Brain pericyte (primary cell): Measurements from ENCODE around the gene KRT4.
"Not testable (repeated sequence)": the region's sequence is repeated elsewhere in the genome, so short reads cannot be mapped to it uniquely, and the experiment has no call there.

Experiments used
- DNase-seq: peaks from one replicate; pipeline ENCODE4 v3.0.0-alpha.2; 2012; ENCODE audit warnings: low read depth, low spot score

Gene KRT4

DNA sequence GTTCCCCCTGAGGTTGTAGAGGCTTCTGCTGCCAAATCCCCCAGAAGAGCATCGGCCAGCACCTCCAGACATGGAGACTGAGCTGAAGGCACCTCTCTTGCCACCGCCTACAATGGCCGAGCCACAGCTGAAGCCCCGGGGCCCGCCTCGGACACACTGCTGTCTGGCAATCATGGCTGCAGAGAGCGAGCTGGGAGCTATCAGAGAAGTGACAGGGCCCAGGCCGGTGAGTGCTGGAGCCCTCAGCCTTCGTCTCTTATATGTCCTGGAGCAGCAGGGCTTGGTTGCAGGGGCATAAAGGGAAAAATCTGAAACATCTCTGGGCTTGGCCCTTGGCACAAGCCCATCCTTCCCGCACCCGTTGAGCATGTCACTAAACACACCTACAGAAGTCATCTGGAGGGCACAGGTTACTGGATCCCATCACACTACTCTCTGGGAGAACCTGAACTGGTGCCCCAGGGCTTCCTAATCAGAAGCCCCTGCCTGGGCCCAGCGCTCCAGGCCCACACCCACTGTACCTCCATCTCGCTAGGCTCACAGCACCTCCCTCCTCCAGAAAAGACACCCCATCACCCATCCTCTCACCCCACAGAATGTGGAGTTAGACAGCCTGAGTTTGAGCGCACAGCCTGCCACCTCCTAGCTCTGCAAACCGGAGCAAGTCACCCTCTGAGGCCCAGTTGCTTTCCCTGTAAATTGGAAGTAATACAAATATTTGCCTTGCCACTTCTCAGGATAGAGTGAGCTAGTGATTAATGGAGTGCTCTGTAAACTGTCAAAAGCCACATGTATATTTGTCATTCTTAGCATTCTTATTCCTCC lies at the start of gene KRT4:
TSS of gene KRT4 (minus strand) at position 232 of the 825 bp plus-strand sequence. CDS start at position 174, 58 bp downstream.
- no peak for DNase-seq

DNA sequence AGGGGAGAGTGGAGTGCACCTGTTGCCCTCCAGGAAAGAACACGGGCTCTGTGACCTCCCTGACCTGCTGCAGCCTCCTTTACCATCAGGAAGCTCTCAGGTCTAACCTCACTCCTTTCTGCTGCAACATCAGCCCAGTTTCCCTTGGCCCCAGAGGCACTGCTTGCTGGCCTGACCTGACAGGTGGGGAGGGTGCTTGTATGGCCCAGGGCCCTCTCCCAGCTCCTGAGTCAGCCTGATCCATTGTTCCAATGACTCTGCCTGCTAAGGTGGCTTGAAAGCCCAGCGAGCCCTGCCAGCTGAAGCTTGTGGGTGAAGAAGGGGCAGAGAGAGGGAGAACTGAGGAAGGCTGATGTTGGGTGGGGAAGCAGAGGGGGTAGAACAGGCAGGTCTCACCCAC lies 48.1 kb upstream of the KRT4 start:
- no peak for DNase-seq

DNA sequence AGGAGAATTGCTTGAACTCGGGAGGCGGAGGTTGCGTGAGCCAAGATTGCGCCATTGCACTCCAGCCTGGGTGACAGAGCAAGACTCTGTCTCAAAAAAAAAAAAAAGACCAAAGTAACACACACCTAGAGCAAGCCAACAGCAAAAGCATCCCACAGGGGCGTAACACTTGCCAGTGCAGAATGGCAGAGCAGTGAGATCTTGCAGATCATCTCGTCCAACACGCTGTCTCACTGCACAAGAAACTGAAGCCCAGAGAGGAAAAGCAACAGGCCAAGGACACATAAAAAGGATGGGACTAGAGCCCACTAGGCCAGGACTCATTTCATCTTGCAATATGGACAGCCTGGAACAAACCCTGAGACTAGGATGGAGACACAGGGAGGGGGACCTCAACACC lies 47.6 kb upstream of the KRT4 start:
- no peak for DNase-seq

DNA sequence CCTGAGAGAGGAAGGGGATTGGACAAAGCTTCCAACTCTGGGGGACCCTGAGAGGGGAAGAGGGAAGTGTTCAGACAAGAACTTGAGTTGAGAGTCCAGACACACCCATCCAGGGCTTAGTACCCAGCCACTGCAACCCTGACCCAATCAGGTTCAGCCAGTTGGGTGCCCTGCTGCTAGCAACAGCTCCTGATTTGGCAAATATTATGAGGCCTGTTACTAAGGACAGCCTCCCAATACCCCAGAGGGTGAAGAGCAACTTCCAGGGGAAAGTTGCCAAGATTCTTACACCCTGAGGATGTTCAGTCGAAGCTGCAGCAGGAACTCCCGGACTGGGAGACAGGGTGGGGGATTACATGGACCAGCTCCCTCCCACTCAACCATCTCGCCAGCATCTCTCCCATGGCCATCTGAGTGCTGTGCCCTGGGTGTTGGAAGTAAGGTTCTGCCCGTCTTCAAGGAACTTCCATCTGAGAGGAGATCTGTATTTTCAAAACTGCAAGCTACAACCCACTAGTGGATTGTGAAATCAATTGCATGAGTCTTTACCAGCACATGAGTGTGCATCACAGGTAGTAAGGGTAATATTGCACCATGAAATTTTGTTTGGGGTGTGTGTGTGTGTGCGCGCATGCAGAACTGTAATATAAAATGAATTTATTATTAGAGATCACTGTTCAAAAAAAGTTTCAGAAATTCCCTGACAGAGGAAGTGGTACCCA lies 46.3 kb upstream of the KRT4 start:
- DNase-seq, result no peak

DNA sequence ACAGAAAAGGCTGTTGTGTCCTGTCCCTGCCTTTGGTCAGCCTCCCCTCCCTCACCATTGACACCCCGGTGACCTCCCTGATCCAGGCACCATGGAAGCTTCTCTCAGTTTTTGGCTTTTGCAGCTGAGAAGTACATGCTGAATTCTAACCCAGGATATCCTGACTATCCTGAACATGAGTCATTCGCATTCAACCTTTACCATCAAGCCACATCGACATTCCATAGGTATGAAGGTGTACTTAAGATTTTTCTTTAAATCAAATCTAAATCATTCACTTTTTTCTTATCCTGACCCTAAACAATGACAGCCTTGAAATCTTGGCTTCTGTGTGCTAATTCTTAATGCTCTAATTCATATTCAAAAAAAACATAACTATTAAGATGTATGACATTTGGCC lies 43.6 kb upstream of the KRT4 start:
- no peak for DNase-seq

DNA sequence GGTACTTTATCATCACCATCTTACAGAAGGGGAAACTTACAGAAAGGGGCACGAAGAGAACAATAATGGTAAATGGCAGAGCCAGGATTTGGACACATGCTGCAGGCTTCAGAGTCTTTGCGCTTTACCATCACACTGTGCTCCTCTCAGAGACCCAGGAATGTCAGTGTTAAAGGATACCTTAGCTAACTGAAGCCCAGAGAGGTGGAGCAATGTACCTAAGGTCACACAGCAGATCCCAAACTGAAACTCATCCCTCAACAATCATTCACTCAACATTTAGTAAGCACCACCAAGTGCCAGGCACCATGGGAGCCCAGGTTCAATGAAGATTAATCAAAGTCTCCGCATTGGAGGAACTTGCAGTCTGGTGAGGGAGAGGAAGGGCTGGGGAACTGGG lies 42.9 kb upstream of the KRT4 start:
- no peak for DNase-seq

DNA sequence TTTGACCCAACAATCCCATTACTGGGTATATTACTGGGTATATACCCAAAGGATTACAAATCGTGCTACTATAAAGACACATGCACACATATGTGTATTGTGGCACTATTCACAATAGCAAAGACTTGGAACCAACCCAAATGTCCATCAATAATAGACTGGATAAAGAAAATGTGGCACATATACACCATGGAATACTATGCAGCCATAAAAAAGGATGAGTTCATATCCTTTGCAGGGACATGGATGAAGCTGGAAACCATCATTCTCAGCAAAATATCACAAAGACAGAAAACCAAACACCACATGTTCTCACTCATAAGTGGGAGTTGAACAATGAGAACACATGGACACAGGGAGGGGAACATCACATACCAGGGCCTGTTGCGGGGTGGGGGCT lies 42.2 kb upstream of the KRT4 start:
- DNase-seq, result not testable (repeated sequence)

DNA sequence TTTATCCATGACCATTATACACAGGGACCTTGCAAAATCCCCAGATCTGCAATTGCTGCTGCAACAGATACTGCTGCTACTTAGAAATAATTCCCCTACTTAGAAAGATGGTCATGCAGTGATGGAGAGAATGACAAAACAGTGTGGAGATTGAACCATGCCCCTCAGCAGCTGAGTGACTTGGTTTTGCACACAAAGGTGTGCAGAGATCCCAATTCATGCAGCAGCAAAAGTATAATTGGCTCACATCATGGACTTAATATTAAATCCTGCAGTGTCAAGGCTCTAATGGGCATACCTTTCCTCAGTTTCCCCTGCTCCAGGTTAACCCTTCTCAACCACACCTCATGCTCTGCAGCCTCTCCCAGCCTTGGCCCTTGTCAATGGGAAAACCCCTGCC lies 37.9 kb upstream of the KRT4 start:
- DNase-seq, result no peak

DNA sequence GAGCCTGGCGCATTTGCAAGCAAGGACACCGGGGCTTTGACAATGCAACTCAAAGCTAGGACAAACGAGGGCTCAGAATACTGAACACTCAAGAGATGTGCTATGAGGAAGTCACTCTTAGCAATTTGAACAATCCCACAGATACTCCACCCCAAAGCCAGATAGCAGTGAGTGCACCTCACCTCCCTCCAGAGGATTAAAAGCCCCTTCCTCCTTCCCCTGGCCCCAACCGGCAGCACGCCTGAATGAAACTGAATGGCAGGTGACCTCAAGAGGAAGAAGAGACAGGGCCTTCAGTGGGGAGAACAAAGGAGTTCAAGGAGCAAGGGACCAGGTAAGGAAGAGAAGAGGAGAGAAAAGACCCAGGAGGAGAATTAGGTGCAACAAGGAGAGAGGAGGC lies 36.8 kb upstream of the KRT4 start:
- DNase-seq, result no peak

DNA sequence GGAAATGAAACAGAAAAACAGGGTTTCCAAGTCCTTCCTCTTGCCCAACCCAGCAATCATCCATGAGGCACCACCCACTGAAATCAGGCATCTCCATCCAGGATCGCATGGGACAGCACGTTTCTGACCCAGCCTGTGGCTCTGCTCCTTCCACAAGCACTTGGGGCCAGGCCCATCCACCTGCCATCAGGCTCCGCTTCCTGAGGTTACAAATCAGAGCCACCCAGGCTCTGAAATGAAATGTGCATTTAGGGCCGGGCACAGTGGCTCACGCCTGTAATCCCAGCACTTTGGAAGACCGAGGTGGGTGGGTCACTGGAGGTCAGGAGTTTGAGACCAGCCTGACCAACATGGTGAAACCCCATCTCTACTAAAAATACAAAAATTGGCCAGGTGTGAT lies 35.6 kb upstream of the KRT4 start:
- no peak for DNase-seq

DNA sequence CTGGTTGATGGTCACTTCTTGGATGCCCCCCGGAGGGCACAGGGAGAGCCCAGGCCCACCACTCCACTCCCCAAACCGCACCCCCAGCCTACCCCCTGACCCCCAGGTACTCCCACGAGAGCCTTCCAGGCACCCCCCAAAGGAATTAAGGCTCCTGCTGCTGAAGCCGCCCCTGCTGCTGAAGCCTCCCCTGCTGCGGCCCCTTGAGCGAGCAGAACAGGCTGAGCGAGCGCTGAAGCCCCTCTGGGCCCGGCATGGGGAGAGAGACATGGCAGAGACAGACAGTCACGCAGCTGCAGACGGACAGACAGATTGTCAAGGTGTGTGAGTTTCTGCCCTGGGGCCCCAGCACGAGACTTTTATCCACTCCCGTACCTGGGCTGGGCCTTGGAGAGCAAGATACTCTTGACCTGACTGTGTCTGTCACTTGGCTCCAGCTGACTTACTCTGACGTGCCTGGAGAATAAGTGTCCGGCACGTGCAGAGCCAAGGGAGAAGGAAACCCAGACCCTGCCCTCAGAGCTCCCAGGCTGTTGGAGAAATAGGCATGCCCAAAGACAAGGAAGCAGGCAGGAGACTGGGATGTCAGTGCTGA lies 34.8 kb upstream of the KRT4 start, which contains the start of gene KRT78:
TSS of gene KRT78 (minus strand) at position 334 of the 595 bp plus-strand sequence. CDS start at position 270, 64 bp downstream.
- DNase-seq, result no peak

DNA sequence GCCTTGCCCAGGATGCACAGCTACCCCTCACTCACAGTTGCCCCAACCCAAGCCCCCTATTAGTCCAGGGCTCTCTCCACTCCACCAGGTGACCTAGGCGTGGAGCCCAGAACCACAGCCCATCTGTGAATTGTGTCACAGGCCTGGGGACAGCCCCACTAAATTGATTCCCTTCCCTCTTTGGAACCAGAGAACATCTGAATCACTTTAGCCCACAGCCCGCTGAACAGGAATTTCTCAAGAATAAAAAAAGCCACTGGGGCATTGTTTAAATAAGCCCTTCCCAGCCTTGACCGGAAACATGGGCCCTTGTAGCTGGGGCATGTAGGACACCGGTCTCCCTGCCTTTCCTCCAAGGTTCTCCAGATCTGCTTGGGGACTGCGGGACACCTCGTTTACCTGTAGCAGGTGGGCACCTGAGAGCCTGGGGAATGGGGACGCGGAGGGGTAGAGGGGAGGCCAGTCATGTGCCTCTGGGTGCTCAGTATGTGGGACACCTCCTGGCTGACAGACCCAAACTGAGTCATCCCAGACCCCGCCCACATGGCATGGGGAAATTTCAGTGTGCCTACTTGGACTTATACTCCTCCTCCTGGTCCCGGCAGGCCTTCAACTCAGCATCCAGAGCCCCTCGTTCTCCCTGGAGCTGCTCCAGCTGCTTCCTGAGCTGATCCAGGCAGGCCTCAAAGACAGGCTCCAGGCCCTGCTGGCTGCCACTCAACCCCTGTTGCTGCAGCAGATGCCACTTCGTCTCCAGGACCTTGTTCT lies 33.6 kb upstream of the KRT4 start:
- DNase-seq, result no peak

DNA sequence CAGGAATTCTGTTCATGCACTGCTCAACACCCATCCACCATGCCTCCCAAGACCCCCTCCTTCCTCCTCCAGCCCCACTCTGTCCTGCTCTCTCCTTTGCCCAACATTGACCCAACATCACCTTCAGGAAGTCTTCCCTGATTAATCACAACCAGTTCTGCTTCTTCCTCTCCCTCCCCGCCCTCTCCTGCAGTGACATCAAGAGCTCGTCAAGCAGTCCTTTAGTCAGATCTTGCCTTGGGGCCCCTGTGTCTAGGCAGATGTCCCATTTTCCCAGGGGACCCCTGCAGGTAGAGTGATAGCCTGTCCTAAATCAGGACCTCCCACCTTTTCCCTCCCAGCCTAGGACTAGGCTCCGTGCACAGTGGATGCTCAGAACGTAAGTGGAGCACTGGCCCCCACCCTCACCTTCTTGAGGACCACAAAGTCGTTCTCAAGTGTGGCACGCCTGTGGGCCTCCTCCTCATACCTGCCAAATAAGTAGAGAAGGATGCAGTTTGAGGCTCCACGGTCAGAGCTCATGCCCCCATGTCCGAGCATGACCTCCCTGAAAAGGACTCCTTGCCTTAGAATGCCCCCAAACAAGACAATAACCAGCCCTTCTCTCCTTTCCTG lies 32.5 kb upstream of the KRT4 start:
- DNase-seq, result no peak

DNA sequence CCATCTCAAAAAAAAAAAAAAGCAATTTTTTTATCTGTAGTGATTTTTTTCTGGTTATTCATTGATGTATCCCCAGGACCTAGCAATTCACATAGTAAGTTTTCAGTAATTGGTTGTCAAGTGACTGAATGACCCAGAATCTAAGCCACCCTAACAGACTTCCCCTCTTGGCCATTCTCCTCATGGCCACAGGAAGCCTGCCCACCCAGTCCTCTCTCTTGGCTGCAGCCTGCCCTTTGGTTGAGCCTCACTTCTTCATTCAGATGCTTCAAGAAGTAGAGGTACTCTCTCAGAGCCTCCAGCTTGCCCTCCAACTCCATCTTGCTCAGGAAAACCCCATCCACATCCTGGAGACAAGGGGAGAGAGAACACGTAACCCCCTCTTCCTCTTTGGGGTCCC lies 32.0 kb upstream of the KRT4 start:
- no peak for DNase-seq

DNA sequence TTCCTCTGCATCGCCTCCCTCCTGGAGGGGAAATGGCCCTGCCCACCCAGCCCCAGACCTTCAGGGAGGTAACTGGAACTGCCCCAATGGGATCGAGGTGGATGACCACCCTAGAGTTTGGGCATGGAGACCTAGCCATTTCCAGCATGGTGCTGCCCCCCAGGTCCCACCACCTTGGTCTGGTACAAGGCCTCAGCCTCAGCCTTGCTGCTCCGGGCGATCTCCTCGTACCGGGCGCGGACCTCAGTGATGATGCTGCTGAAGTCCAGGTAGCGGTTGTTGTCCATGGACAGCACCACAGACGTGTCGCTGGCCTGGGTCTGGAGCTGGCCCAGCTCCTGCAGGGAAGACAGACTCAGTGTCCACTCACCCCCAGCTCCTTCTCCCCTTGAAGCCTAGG lies 30.5 kb upstream of the KRT4 start:
- no peak for DNase-seq

DNA sequence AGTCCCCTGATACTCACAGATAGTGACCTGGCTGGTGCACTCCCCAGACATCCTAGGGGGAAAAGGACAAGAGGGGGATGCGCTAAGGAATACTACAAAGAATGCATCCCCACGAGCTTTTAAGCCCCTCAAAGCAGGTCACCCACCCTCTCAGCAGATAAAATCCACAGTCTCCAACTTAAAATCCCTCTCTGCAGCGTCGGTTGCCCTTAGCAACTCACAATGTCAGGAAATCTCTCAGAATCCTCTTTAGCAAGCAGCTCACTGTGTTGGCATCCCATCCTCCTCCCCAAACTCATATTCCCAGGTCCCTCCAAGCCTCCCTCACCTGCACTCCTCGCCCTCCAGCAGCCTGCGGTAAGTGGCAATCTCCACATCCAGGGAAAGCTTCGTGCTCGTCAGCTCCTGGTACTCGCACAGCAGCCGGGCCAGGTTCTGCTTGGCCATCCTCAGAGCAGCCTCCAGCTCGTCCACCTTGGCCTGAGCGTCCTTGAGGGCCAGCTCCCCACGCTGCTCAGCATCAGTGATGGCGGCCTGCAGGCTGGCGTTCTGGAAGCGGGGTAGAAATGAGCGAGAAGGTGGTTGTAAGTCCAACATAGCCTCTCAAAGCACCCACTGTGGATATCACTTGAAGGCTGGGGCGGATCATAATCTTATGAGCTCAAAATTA lies 25.7 kb upstream of the KRT4 start:
- DNase-seq, result no peak

DNA sequence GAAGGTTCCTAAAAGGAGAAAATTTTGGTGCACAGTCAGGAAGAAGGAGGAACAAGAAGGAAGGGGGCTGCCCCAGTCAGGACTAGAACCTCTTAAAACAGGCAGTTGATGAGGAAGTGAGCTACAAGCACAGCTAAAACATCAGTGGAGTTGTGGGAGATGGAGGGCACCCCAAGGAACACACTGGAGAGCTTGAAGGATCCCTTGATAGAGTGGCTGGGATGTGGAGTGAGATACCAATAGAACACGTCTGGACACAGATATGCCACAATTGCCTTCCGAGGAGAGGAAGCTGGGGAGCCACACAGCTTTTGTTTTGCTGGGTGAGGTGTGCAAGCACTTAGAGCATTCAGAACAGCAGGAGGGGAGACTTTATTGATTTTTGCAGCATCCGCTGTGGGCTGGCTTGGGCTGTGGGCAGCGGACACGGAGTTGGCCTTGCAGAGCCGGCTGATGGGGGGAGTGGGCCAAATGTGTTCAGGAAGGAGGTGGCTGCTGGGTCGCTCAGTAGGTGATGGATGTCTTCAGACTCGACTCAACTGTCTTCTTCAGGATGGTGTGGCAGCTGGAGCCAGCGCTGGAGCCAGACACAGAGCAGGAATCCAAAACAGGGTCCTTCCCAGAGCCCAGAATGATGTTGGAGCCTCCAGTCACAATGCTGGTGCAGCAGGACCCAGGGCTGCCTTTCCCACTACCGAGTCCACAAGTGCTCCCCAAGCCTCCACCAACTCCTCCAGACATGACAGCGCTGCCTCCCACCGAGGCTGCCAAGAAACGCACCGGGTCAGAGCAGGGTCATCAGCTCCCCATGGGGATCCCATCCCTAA lies 24.9 kb upstream of the KRT4 start:
- no peak for DNase-seq

DNA sequence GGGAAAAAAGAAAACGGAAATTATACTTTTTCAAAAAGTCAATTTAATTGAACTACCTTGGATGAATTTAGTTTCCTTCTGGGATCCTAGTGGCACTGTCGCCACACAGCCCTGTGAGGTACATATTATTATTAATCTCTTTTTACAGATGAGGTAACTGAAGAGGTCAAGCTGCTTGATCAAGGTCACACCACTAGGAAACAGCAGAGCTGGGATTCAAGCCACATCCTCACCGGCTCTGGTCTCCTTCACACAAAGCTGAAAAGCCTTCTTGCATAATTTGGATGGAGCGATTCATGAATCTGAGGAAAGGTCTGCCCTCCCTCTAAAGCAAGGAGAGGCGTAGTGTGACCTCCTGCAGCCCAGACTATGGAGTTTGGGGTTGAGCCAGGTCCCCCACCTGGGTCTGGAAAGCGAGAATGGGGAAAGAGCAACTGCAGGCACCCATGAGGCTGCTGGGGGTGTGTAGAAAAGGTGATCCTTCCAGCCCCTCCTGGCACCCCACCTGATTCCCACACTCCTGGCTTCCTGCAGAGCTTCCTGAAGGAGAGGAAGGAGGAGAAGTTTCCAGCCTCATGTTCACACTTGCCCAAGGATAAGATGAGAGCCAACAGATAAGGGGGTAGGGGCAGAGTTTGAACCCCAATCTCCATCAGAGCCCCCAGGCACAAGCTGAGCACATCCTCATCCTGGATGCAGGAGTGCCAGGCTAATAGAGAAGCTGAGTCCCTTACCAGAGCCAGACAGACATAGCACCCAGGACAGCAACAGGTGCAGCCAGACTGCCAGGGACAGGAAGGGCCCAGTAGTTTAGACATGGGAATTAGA lies 24.1 kb upstream of the KRT4 start:
- DNase-seq, result no peak

DNA sequence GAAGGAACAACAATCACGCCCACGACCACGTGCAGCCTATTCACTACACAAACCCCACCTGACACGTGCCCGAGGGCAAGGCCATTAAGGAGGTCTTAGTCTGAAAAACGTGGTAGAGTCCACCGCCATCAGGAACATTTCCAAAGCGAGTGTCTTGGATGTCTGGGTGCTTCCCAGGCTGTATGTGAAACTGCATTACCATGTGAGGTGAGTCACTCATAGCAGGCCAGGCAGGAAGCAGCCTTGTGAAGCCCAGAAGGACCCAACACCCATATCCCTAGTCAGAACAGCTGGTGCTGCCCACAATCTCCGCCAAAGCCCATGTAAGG lies 23.5 kb upstream of the KRT4 start:
- DNase-seq, result no peak
